ENCODE data around the gene ADAM8. TPM values are rescaled to one million over a fixed set of nuclear protein-coding genes. Genes with fewer than 3 reads are reported as not detected.

The ADAM8 gene
- total RNA-seq, 3 donors from 2014 or later: 4.8 to 7.0 (median 5.2) TPM

GRCh38 chr10:133292919-133293809, 16.5 kb upstream of the ADAM8 start:
- peaks cover 22% of the 10 kb centered on the region for H3K36me3 ChIP-seq (ENCODE audit: low read depth)
- intact Hi-C loops (cut with DNase I, micrococcal nuclease): no loop called here

GRCh38 chr10:133289761-133290160, 13.1 kb upstream of the ADAM8 start:
- no peak for ATAC-seq
- peaks cover 12% of the 10 kb centered on the region for H3K36me3 ChIP-seq (ENCODE audit: low read depth)

More at GRCh38 chr10:133292919-133293809, 16.5 kb upstream of the ADAM8 start:
- H3K9me3 ChIP-seq: no peaks in the 10 kb centered on the region
- ATAC-seq (peak; percentile 28), DNase-seq (peak in 1 of 3 donors; percentile 50)
- H3K4me3 ChIP-seq: no peak overlapping the region
- no peaks in the 10 kb centered on the region for H3K4me1 ChIP-seq (ENCODE audit: low read depth)
- TF ChIP-seq CTCF (IDR thresholded peaks at IDR 0.05): no peak

GRCh38 chr10:133287832-133288500, 11.3 kb upstream of the ADAM8 start:
- Histone ChIP-seq H3K4me1 (ENCODE audit: low read depth) (no peaks in the 10 kb centered on the region), H3K4me3 (no peak overlapping the region), H3K36me3 (ENCODE audit: low read depth) (peaks cover 21% of the 10 kb centered on the region), H3K9me3 (no peaks in the 10 kb centered on the region)
- TF ChIP-seq CTCF (IDR thresholded peaks at IDR 0.05): no peak
- DNase-seq (no peak), ATAC-seq (no peak)
- intact Hi-C loops (cut with DNase I, micrococcal nuclease): no loop called here

More at GRCh38 chr10:133289761-133290160, 13.1 kb upstream of the ADAM8 start:
- TF ChIP-seq CTCF (IDR thresholded peaks at IDR 0.05): no peak
- Histone ChIP-seq H3K4me3 (no peak overlapping the region), H3K9me3 (no peaks in the 10 kb centered on the region), H3K4me1 (ENCODE audit: low read depth) (no peaks in the 10 kb centered on the region)
- intact Hi-C loops (cut with DNase I, micrococcal nuclease): no loop called here
- DNase-seq: no peak

GRCh38 chr10:133286366-133286765, 9.7 kb upstream of the ADAM8 start:
- Histone ChIP-seq H3K4me1 (ENCODE audit: low read depth) (no peaks in the 10 kb centered on the region), H3K4me3 (no peak overlapping the region), H3K9me3 (no peaks in the 10 kb centered on the region), H3K36me3 (ENCODE audit: low read depth) (peaks cover 19% of the 10 kb centered on the region)
- DNase-seq (no peak), ATAC-seq (no peak)
- intact Hi-C loops (cut with DNase I, micrococcal nuclease): no loop called here
- no peak for TF ChIP-seq CTCF (IDR thresholded peaks at IDR 0.05)

- H3K4me3 ChIP-seq: no peak overlapping the region
- TF ChIP-seq CTCF (IDR thresholded peaks at IDR 0.05): no peak
- peaks cover 19% of the 10 kb centered on the region for H3K36me3 ChIP-seq (ENCODE audit: low read depth)
- intact Hi-C loops (cut with DNase I, micrococcal nuclease): no loop called here
- H3K4me1 ChIP-seq (ENCODE audit: low read depth): no peaks in the 10 kb centered on the region
- no peaks in the 10 kb centered on the region for H3K9me3 ChIP-seq
- no peak for DNase-seq
- ATAC-seq: no peak
Observed at GRCh38 chr10:133285217-133285616, 8.5 kb upstream of the ADAM8 start.

Measured in mucosa of descending colon (tissue), 3 donors.